Measurements from ENCODE around the gene RHBDL1. TPM values are rescaled to one million over a fixed set of nuclear protein-coding genes. Genes with fewer than 3 reads are reported as not detected.
"Not testable (repeated sequence)": the region's sequence is repeated elsewhere in the genome, so short reads cannot be mapped to it uniquely, and the experiment has no call there.

The RHBDL1 gene
- total RNA-seq, 2 donors from 2014 or later = 3.5 to 5.8 TPM

DNA sequence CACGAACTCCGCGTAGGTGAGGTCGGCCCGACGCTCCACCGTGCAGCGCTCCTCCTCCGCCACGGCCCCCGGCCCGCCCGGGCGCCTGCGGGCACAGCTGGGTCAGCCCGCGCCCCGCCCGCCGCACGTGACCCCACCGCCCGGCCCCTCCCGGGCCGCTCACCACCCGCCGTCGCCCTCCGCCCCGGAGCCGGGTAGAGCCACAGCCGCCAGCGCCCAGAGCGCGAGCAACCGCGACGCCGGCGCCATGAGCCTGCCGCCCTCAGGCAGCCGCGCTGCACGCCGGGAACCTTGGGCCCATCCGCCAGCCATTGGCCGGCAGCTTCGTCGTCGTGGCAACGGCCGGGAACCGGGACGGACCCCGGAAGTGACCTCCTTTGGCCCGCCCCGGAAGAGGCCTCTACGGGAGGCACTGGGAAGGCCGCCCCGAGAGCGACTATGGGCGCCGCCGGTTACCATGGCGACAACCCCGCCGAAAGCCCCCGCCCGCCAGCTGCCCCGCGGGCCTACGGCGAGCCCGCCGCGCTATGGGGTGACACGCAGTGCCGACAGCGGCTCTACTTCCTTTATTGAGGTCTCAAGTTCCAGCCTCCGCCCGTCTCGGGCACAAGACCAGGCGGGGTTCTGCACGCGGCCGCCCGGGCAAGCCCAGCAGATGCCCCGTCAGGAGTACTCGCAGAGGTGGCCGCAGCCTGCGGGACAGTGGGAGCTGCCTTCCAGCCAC is 8.8 kb downstream of the RHBDL1 start, which contains the start of gene JMJD8:
JMJD8 (minus strand) TSS at position 264 of the 724 bp plus-strand sequence; CDS start at position 249, 15 bp downstream.
- Mint-ChIP-seq H3K4me1 (ENCODE audit: low read depth) (peaks cover 54% of the 10 kb centered on the region), H3K9me3 (no peaks in the 10 kb centered on the region), H3K4me3 (peak within 1 kb of the TSS; percentile 84 to 88), H3K27ac (peak within 1 kb of the TSS; percentile 54), H3K27me3 (ENCODE audit: low read depth) (no peaks in the 10 kb centered on the region), H3K36me3 (ENCODE audit: insufficient read depth in 2 of 2) (peaks cover 0 to 5% of the 10 kb centered on the region in 2 donors)
- DNase-seq (peak; percentile 98), ATAC-seq (replicated peaks in 1 of 2) (peak; percentile 79 to 80)

DNA sequence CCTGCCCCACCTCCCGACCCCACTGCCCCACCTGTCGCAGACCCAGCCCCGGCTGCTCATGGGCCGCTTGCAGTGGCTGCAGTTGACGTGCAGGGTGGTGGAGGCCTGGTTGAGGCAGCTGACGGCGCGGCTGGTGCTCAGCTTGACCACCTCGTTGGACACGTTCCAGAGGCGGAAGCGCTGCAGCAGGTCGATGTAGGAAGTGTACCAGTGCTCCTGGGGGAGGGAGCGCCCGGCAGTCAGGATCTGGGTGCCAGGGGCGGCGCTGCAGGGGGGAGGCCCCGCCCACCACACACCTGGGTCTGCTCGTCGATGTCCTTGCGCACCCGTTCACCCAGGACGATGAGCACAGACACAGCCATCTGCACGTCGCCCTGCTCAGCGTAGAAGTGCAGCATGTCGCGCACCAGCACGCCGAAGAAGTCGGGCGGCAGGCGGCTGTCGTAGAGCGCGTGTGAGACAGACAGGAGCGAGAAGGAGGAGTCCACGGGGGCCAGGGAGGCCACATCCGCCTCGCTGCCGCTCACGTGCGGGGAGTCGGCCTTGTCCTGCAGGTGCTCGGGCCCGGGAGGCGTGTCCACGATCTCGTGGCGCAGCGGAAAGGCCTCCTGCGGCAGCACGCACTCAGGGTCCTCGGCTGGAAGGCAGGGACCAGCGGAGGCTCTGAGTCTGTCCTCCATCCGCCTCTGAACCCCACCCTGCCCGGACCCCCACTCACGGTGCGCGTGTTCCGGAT is 9.7 kb downstream of the RHBDL1 start:
- Mint-ChIP-seq H3K9me3 (no peaks in the 10 kb centered on the region), H3K4me1 (ENCODE audit: low read depth) (peaks cover 56% of the 10 kb centered on the region), H3K27me3 (ENCODE audit: low read depth) (no peaks in the 10 kb centered on the region), H3K27ac (no peak overlapping the region), H3K36me3 (ENCODE audit: insufficient read depth in 2 of 2) (peaks cover 0 to 5% of the 10 kb centered on the region in 2 donors), H3K4me3 (no peak overlapping the region)
- ATAC-seq (replicated peaks in 1 of 2) = no peak
- DNase-seq = no peak

- Mint-ChIP-seq H3K36me3 (ENCODE audit: insufficient read depth in 2 of 2) (peaks cover 1 to 7% of the 10 kb centered on the region in 2 donors), H3K4me1 (ENCODE audit: low read depth) (peaks cover 54% of the 10 kb centered on the region), H3K27ac (no peak overlapping the region), H3K4me3 (peak overlapping the region in 1 of 2 donors; percentile 39), H3K9me3 (no peaks in the 10 kb centered on the region), H3K27me3 (ENCODE audit: low read depth) (no peaks in the 10 kb centered on the region)
- DNase-seq (peak in 1 of 2 donors; percentile 35), ATAC-seq (replicated peaks in 1 of 2) (no peak)
Measured at GRCh38 chr16:685967-686366, 10.5 kb downstream of the RHBDL1 start.

DNA sequence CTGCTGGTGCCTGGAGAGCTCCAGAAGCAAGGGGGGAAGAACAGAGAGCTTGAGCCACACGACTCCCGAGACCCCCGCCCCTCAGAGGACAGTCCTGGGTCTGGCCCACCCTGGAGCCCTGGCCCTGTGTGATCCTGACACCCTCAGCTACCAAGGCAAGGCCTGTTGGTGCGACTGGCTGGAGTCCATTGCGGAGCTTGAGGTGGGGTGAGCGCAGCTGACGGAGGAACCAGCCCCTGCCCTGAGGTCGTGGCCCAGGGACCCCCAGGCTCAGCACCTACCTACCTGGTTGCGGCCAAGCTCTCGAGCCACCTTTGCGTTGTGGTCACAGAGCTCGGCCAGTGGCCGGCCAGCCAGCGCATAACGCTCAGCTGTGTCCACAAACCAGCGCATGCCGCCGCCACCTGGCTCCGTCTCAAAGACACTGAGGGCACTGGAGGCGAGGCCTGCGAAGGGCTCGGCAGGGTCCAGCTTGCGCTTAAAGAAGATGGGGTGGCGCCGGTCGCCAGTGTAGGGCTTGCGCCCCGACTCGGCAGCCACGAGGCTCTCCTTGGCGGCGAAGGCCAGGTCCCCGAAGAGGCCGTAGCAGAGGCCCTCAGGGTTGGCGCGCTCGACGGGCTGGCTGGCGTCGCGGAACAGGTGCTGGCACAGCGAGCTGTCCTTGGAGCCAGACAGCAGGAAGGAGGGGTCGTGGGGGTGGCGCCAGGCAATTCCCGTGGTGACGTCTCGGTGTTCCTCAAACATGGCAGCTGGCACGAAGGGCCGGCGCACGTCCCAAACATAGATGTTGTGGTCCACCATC is 11.2 kb downstream of the RHBDL1 start:
- ATAC-seq (replicated peaks in 1 of 2) = no peak
- Mint-ChIP-seq H3K9me3 (no peaks in the 10 kb centered on the region), H3K4me3 (no peak overlapping the region), H3K27me3 (ENCODE audit: low read depth) (no peaks in the 10 kb centered on the region), H3K4me1 (ENCODE audit: low read depth) (peaks cover 47% of the 10 kb centered on the region), H3K36me3 (ENCODE audit: insufficient read depth in 2 of 2) (peaks cover 1 to 5% of the 10 kb centered on the region in 2 donors), H3K27ac (no peak overlapping the region)
- no peak for DNase-seq

GRCh38 chr16:687499-687898 is 12.0 kb downstream of the RHBDL1 start:
- Mint-ChIP-seq H3K36me3 (ENCODE audit: insufficient read depth in 2 of 2) (peaks cover 1 to 3% of the 10 kb centered on the region in 2 donors), H3K9me3 (no peaks in the 10 kb centered on the region), H3K4me3 (no peak overlapping the region), H3K27ac (no peak overlapping the region), H3K4me1 (ENCODE audit: low read depth) (peaks cover 39% of the 10 kb centered on the region), H3K27me3 (ENCODE audit: low read depth) (no peaks in the 10 kb centered on the region)
- no peak for ATAC-seq (replicated peaks in 1 of 2)
- no peak for DNase-seq

DNA sequence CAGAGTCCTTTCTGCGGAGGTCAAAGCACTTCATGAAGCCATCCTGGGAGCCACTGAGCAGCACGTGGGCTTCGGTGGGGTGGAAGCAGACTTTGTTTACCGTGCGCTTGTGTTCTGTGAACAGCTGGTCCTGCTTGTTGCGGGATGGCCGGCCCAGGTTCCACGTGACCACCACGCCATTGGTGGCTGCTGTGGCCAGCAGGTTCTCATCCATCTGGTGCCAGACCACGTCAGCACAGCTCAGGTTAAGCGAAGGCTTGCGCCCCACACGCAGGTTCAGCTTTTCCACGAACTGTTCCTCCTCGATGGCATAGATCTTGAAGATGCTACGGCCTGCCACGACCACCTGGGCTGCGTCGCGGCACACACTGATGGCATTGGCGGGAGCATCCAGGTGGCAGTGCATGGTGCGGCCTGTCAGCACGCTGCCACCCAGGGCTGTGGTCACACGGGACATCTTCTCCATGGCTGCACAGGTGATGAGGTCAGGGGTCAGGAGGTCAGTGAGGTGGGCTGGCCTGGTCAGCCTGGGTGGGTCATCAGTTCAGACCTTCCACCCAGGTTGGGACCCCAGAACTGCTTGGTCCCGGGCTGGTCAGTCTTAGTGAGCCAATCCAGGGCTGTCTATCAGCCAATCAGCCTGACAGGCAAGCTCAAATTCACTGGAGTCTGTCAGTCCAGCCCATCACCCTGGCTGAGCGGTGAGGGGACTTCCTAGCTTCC is 13.9 kb downstream of the RHBDL1 start:
- DNase-seq (no peak), ATAC-seq (replicated peaks in 1 of 2) (no peak)
- Mint-ChIP-seq H3K36me3 (ENCODE audit: insufficient read depth in 2 of 2) (peaks cover 1% of the 10 kb centered on the region in 2 donors), H3K4me1 (ENCODE audit: low read depth) (peaks cover 28% of the 10 kb centered on the region), H3K27me3 (ENCODE audit: low read depth) (no peaks in the 10 kb centered on the region), H3K4me3 (peak overlapping the region; percentile 90 to 93), H3K9me3 (no peaks in the 10 kb centered on the region), H3K27ac (peak overlapping the region; percentile 93)

DNA sequence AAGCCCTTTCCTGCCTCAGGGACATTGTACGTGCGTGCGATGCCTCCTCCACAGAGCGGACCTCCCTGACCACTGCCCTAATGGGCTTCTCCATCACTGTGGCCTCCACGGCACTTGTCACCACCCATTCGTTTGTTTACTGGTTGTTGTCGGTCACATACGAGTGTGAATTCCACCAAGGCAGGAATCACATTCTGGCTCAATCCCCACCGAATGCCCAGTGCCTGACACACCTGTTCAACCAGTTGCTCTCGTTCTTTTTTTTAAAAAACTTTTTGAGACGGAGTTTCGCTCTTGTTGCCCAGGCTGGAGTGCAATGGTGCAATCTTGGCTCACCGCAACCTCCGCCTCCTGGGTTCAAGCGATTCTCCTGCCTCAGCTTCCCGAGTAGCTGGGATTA is 15.8 kb downstream of the RHBDL1 start:
- H3K4me1 Mint-ChIP-seq (ENCODE audit: low read depth) = peaks cover 25% of the 10 kb centered on the region
- H3K27ac Mint-ChIP-seq = peak overlapping the region; percentile 75
- H3K9me3 Mint-ChIP-seq; DNase-seq; H3K36me3 Mint-ChIP-seq (ENCODE audit: insufficient read depth in 2 of 2); H3K27me3 Mint-ChIP-seq (ENCODE audit: low read depth); ATAC-seq (replicated peaks in 1 of 2): not testable (repeated sequence)
- H3K4me3 Mint-ChIP-seq = peak overlapping the region; percentile 38 to 93

DNA sequence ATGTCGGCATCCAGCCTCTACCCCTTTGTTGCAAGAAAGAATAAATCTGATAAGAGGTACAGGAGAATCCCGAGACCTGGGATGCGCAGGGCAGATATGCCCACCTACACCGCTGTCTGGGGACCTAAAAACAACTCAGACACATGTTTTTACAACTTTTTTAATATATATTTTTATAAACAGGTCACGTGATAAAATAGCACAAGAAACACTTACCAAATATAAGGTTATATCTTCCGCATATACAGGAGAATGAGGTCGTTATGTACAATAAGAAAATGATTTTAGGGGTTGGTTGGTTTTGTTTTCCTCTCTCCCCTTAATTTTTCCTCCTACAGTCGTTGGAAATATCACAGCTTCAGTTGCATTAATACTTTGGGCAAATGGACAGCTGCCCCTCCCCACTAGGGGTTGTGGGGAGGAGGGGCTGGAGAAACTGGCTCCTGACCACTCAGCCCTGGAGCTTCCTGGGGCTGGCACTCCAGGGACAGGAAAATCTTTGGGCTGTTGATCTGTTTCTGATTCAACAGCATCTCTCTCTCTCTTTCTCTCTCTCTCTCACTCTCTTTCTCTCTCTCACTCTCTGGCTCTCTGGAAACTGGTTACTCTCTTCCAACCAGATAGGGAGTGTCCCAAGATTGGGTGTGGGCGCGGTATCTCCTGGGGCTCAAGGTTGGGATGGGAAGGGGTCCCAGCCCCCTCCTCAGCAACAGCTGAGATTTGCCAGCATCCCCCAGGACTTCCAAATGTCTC is 17.1 kb downstream of the RHBDL1 start:
- DNase-seq = no peak
- Mint-ChIP-seq H3K27ac (no peak overlapping the region), H3K27me3 (ENCODE audit: low read depth) (no peaks in the 10 kb centered on the region), H3K9me3 (no peaks in the 10 kb centered on the region), H3K4me1 (ENCODE audit: low read depth) (peaks cover 22% of the 10 kb centered on the region), H3K4me3 (peak overlapping the region in 1 of 2 donors; percentile 4), H3K36me3 (ENCODE audit: insufficient read depth in 2 of 2) (peaks cover 1% of the 10 kb centered on the region in 2 donors)
- ATAC-seq (replicated peaks in 1 of 2) = no peak

DNA sequence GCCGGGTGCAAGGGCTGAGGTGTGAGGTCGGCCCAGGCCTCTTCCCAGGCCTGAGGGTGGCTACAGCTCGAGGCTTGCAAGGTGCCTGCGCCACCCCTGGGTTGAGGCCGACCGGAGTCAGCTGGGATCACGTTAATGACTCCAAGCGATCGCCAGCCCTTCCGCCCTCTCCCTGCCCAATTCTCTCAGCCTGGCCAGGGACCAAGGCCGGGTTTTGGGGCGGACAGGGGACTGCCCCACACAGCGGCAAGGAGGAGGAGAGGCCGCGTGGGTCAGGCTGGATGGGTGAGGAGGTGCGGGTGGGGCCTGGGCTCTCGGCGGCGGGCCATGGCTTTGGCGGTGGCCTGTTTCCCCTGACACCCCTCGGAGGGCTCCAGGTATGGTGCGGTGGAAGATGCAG is 17.9 kb downstream of the RHBDL1 start:
- Mint-ChIP-seq H3K4me1 (ENCODE audit: low read depth) (peaks cover 18% of the 10 kb centered on the region), H3K36me3 (ENCODE audit: insufficient read depth in 2 of 2) (peaks cover 1% of the 10 kb centered on the region in 2 donors), H3K27ac (no peak overlapping the region), H3K9me3 (no peaks in the 10 kb centered on the region), H3K4me3 (peak overlapping the region; percentile 59 to 71), H3K27me3 (ENCODE audit: low read depth) (no peaks in the 10 kb centered on the region)
- DNase-seq = no peak
- ATAC-seq (replicated peaks in 1 of 2) = no peak

DNA sequence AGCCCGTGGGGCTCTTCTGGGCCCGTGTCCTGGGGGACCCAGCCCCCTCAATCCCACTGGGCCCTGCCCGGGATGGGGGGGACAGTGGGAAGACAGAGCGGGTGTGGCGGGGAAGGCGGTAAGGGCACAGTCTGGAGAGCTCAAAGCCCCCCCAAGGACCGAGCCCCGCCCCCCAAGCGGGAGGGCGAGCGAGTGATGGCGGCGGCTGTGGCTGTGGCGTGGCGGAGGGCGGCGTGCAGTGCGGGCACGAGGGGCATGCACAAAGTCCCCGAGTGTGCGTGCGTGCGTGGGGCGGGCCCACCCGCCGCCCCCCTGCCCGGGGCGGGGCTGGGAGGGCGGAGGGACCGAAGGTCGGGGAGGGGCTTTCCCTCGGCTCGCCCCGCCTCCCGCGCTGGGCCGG is 18.3 kb downstream of the RHBDL1 start:
- peak overlapping the region; percentile 59 to 71 for H3K4me3 Mint-ChIP-seq
- H3K27me3 Mint-ChIP-seq (ENCODE audit: low read depth) = no peaks in the 10 kb centered on the region
- DNase-seq (no peak), ATAC-seq (replicated peaks in 1 of 2) (no peak)
- peaks cover 14% of the 10 kb centered on the region for H3K4me1 Mint-ChIP-seq (ENCODE audit: low read depth)
- no peaks in the 10 kb centered on the region for H3K9me3 Mint-ChIP-seq
- peaks cover 1% of the 10 kb centered on the region in 2 donors for H3K36me3 Mint-ChIP-seq (ENCODE audit: insufficient read depth in 2 of 2)
- no peak overlapping the region for H3K27ac Mint-ChIP-seq

DNA sequence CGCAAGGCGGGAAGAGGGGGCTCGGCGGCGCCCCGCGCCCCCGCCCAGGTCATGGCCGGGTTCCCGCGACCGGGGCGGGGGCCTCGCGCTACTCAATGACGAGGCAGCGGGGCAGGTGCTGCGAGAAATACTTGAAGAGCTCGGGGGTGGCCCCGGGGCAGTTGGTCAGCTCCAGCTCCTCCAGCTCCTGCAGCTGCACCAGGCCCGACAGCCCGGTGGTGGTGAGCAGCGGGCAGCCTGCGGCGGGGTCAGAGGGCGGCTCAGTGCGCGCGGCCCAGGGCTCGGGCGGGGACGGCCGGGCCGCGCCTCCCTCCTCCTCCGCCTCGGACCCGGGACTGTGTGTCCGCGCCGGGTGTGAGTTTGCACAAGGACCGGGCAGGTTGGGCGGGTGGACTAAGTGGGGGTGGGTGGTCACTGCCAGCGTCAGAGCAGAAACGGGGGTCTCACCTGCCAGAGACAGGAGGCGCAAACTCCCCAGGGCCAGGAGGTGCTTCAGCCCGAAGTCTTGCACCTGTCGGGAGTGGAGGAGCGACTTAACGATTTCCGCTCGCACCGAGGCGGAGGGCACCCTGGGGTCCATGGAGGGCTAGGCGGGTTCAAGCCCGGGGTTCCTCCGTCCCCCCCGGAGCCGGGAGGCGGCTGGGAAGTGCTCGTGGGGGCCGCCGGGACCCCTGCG is 18.9 kb downstream of the RHBDL1 start:
- H3K4me1 Mint-ChIP-seq (ENCODE audit: low read depth) = peaks cover 9% of the 10 kb centered on the region
- H3K9me3 Mint-ChIP-seq = no peaks in the 10 kb centered on the region
- DNase-seq (no peak), ATAC-seq (replicated peaks in 1 of 2) (no peak)
- H3K27ac Mint-ChIP-seq = no peak overlapping the region
- H3K4me3 Mint-ChIP-seq = peak overlapping the region; percentile 78 to 88
- H3K36me3 Mint-ChIP-seq (ENCODE audit: insufficient read depth in 2 of 2) = peaks cover 1% of the 10 kb centered on the region in 2 donors
- no peaks in the 10 kb centered on the region for H3K27me3 Mint-ChIP-seq (ENCODE audit: low read depth)
